GM21619 (cell line): ENCODE data around the gene RNF212.
"Not testable (repeated sequence)": the region's sequence is repeated elsewhere in the genome, so short reads cannot be mapped to it uniquely, and the experiment has no call there.

ENCODE experiments used
- ATAC-seq: cut with Tn5 transposase; IDR thresholded peaks from one replicate; pipeline ENCODE4 v1.9.1; 2021; ENCODE audit not compliant: unreplicated experiment

Gene RNF212

GRCh38 chr4:1113311-1114009, at the start of gene RNF212:
Gene RNF212 (minus strand): TSS chr4:1113564. CDS start chr4:1113464, 100 bp downstream.
- no peak for ATAC-seq

GRCh38 chr4:1160351-1160750, 47.0 kb upstream of the RNF212 start:
- ATAC-seq: no peak

- no peak for ATAC-seq
Measured at GRCh38 chr4:1156069-1156468, 42.7 kb upstream of the RNF212 start.

- ATAC-seq: no peak
Measured at GRCh38 chr4:1155314-1155713, 42.0 kb upstream of the RNF212 start.

- ATAC-seq: no peak
Measured at GRCh38 chr4:1154523-1155182, 41.3 kb upstream of the RNF212 start.

- ATAC-seq: no peak
Measured at GRCh38 chr4:1154126-1154522, 40.8 kb upstream of the RNF212 start.

GRCh38 chr4:1153567-1154090, 40.3 kb upstream of the RNF212 start:
- ATAC-seq: no peak

GRCh38 chr4:1152290-1152689, 38.9 kb upstream of the RNF212 start:
- no peak for ATAC-seq

GRCh38 chr4:1151541-1151940, 38.2 kb upstream of the RNF212 start:
- ATAC-seq: no peak

GRCh38 chr4:1150875-1151274, 37.5 kb upstream of the RNF212 start:
- no peak for ATAC-seq

GRCh38 chr4:1139860-1140259, 26.5 kb upstream of the RNF212 start:
- no peak for ATAC-seq

- ATAC-seq: no peak
Measured at GRCh38 chr4:1137850-1138249, 24.5 kb upstream of the RNF212 start.

GRCh38 chr4:1137063-1137776, 23.9 kb upstream of the RNF212 start:
- no peak for ATAC-seq

- ATAC-seq: no peak
Measured at GRCh38 chr4:1136048-1136447, 22.7 kb upstream of the RNF212 start.

- ATAC-seq: no peak
Measured at GRCh38 chr4:1133033-1133432, 19.7 kb upstream of the RNF212 start.

GRCh38 chr4:1130316-1131186, 17.2 kb upstream of the RNF212 start:
- ATAC-seq: no peak

- ATAC-seq: no peak
Measured at GRCh38 chr4:1126506-1126905, 13.1 kb upstream of the RNF212 start.

GRCh38 chr4:1125466-1125865, 12.1 kb upstream of the RNF212 start:
- not testable (repeated sequence) for ATAC-seq

GRCh38 chr4:1124818-1125217, 11.5 kb upstream of the RNF212 start:
- no peak for ATAC-seq

- no peak for ATAC-seq
Measured at GRCh38 chr4:1122505-1122904, 9.1 kb upstream of the RNF212 start.

- no peak for ATAC-seq
Measured at GRCh38 chr4:1116838-1117237, 3.5 kb upstream of the RNF212 start.
